Endodermal cell (in vitro differentiated cells): ENCODE data around the gene GDF10. TPM values are rescaled to one million over a fixed set of nuclear protein-coding genes. Genes with fewer than 3 reads are reported as not detected.

ENCODE experiments used
- DNase-seq: peaks from one replicate; pipeline ENCODE4 v3.0.0-alpha.2; 2017
- H3K27ac ChIP-seq: 2 replicates; pipeline ENCODE4 v1.5.1; 2013; ENCODE audit warnings: mild to moderate bottlenecking, low read depth, low read length, moderate library complexity
- H3K27me3 ChIP-seq: 2 replicates; pipeline ENCODE4 v1.6.1; 2013; ENCODE audit warnings: mild to moderate bottlenecking, low read length, moderate library complexity; ENCODE audit not compliant: insufficient read depth, control insufficient read depth, poor library complexity, severe bottlenecking
- H3K36me3 ChIP-seq: 2 replicates; pipeline ENCODE4 v1.7.0; 2013; ENCODE audit warnings: mild to moderate bottlenecking, low read length, moderate library complexity; ENCODE audit not compliant: control insufficient read depth, insufficient read depth
- H3K4me1 ChIP-seq: one replicate; pipeline ENCODE4 v1.7.0; 2013; ENCODE audit warnings: low read length; ENCODE audit not compliant: control insufficient read depth, insufficient read depth
- H3K4me3 ChIP-seq: 2 replicates; pipeline ENCODE4 v1.5.1; 2013; ENCODE audit warnings: mild to moderate bottlenecking, low read length, moderate library complexity
- H3K9ac ChIP-seq: 2 replicates; pipeline ENCODE4 v1.6.1; 2013; ENCODE audit warnings: mild to moderate bottlenecking, low read length, moderate library complexity; ENCODE audit not compliant: poor library complexity, severe bottlenecking; ENCODE audit errors: extremely low read depth
- H3K9me3 ChIP-seq: 2 replicates; pipeline ENCODE4 v1.6.1; 2013; ENCODE audit warnings: mild to moderate bottlenecking, low read length, moderate library complexity; ENCODE audit not compliant: control insufficient read depth
- H3K27ac Mint-ChIP-seq: 2 replicates; pipeline ENCODE4 v1.8.0; 2020; ENCODE audit warnings: mixed read lengths
- H3K27me3 Mint-ChIP-seq: 2 replicates; pipeline ENCODE4 v1.8.0; 2021; ENCODE audit warnings: mild to moderate bottlenecking, mixed read lengths; ENCODE audit not compliant: insufficient read depth
- H3K36me3 Mint-ChIP-seq: 2 replicates; pipeline ENCODE4 v1.8.0; 2020; ENCODE audit warnings: low read depth, mixed read lengths
- H3K4me1 Mint-ChIP-seq: 2 replicates; pipeline ENCODE4 v1.8.0; 2020; ENCODE audit warnings: mixed read lengths
- H3K4me3 Mint-ChIP-seq: 2 replicates; pipeline ENCODE4 v1.8.0; 2020; ENCODE audit warnings: mild to moderate bottlenecking, moderate library complexity, mixed read lengths
- H3K9me3 Mint-ChIP-seq: 2 replicates; pipeline ENCODE4 v1.8.0; 2020; ENCODE audit warnings: mild to moderate bottlenecking, mixed read lengths
- CTCF ChIP-seq: fragments of 200-600 bp; sonication (generic); conservative IDR thresholded peaks from 2 replicates; pipeline ENCODE4 v1.5.0; 2021; ENCODE audit warnings: antibody characterized with exemption, mild to moderate bottlenecking
- WGBS, 2 experiments: methylation state at CpG; one replicate each; pipeline versions ENCODE4 v1.1.5 to v1.1.7; 2013; ENCODE audit warnings: missing lambda C conversion rate in 2 of 2, mixed read lengths in 1 of 2; ENCODE audit not compliant: insufficient coverage in 1 of 2, insufficient read length in 1 of 2; 5-methylcytosine and 5-hydroxymethylcytosine counted together
- total RNA-seq, 2 donors: library from RNA; stranded (reverse); fragmentation: NEBNext Ultra II Directional in 1 of 2; extraction: Animal tissue kit (Norgen Biotek cat#: 25700) in 1 of 2; gene quantifications; 2 replicates in 1 of 2; 3 replicates in 1 of 2; pipeline ENCODE4 v1.2.1, GENCODE V29; 2021

The GDF10 gene
- total RNA-seq, 2 donors from 2014 or later = not detected

- H3K9ac ChIP-seq = no peak overlapping the region
- H3K4me3 Mint-ChIP-seq = no peak overlapping the region
- TF ChIP-seq CTCF = no peak
- H3K9me3 Mint-ChIP-seq = no peaks in the 10 kb centered on the region
- peaks cover 3% of the 10 kb centered on the region for H3K27me3 Mint-ChIP-seq
- H3K4me3 ChIP-seq = no peak overlapping the region
- H3K27ac ChIP-seq = no peak overlapping the region
- no peaks in the 10 kb centered on the region for H3K36me3 Mint-ChIP-seq
- H3K9me3 ChIP-seq = no peaks in the 10 kb centered on the region
- no peaks in the 10 kb centered on the region for H3K36me3 ChIP-seq
- no peak overlapping the region for H3K27ac Mint-ChIP-seq
- H3K4me1 Mint-ChIP-seq = no peaks in the 10 kb centered on the region
- no peaks in the 10 kb centered on the region for H3K4me1 ChIP-seq
- no peaks in the 10 kb centered on the region for H3K27me3 ChIP-seq
- no peak for DNase-seq
- 82 to 92% methylated on average over 3 to 7 of the region's 7 CpGs for WGBS, 2 experiments
These were observed 35.2 kb upstream of the GDF10 start for GRCh38 chr10:47264797-47265281.

GRCh38 chr10:47266602-47267001, 33.4 kb upstream of the GDF10 start:
- no peaks in the 10 kb centered on the region for H3K9me3 ChIP-seq
- Mint-ChIP-seq H3K27me3 (peaks cover 3% of the 10 kb centered on the region), H3K27ac (no peak overlapping the region), H3K9me3 (no peaks in the 10 kb centered on the region), H3K4me1 (no peaks in the 10 kb centered on the region), H3K4me3 (no peak overlapping the region), H3K36me3 (no peaks in the 10 kb centered on the region)
- 89 to 96% methylated on average over 4 to 5 of the region's 5 CpGs for WGBS, 2 experiments
- no peak overlapping the region for H3K9ac ChIP-seq
- no peaks in the 10 kb centered on the region for H3K4me1 ChIP-seq
- no peak overlapping the region for H3K27ac ChIP-seq
- no peaks in the 10 kb centered on the region for H3K27me3 ChIP-seq
- no peak overlapping the region for H3K4me3 ChIP-seq
- H3K36me3 ChIP-seq = no peaks in the 10 kb centered on the region
- no peak for DNase-seq
- no peak for TF ChIP-seq CTCF

- no peak overlapping the region for H3K27ac ChIP-seq
- H3K4me1 Mint-ChIP-seq = no peaks in the 10 kb centered on the region
- peak; percentile 41 for DNase-seq
- no peak for TF ChIP-seq CTCF
- no peaks in the 10 kb centered on the region for H3K36me3 Mint-ChIP-seq
- H3K4me3 ChIP-seq = no peak overlapping the region
- WGBS, 2 experiments = 93 to 100% methylated on average over 5 to 9 of the region's 9 CpGs
- no peak overlapping the region for H3K27ac Mint-ChIP-seq
- H3K4me3 Mint-ChIP-seq = no peak overlapping the region
- peaks cover 3% of the 10 kb centered on the region for H3K27me3 Mint-ChIP-seq
- no peaks in the 10 kb centered on the region for H3K27me3 ChIP-seq
- H3K4me1 ChIP-seq = no peaks in the 10 kb centered on the region
- no peaks in the 10 kb centered on the region for H3K36me3 ChIP-seq
- peaks cover 10% of the 10 kb centered on the region for H3K9me3 Mint-ChIP-seq
- H3K9me3 ChIP-seq = peaks cover 3% of the 10 kb centered on the region
- no peak overlapping the region for H3K9ac ChIP-seq
These were observed 31.3 kb upstream of the GDF10 start for GRCh38 chr10:47268696-47269095.
